SU-DHL-6 (cell line): Measurements from ENCODE around the gene IL27RA.

Source experiments
- H2AFZ ChIP-seq: fragments of 200-600 bp; sonication (generic); 2 replicates; pipeline ENCODE4 v1.6.1; 2014; ENCODE audit warnings: low read depth, mild to moderate bottlenecking, moderate library complexity, mixed read lengths, antibody characterized with exemption, low read length; ENCODE audit not compliant: severe bottlenecking
- H3F3A ChIP-seq: fragments of 200-600 bp; shearing (Covaris generic); 2 replicates; pipeline ENCODE4 v1.6.0; 2016; ENCODE audit warnings: antibody characterized with exemption, mild to moderate bottlenecking; ENCODE audit not compliant: insufficient read depth
- H3K27ac ChIP-seq: fragments of 200-600 bp; sonication (generic); 2 replicates; pipeline ENCODE4 v1.5.1; 2016; ENCODE audit warnings: low read depth, mild to moderate bottlenecking, low read length, moderate library complexity, mixed read lengths
- H3K27me3 ChIP-seq: fragments of 200-600 bp; sonication (generic), shearing (Covaris generic); 2 replicates; pipeline ENCODE4 v1.6.0; 2014; ENCODE audit warnings: mild to moderate bottlenecking, low read length
- H3K36me3 ChIP-seq: fragments of 200-600 bp; sonication (generic); 2 replicates; pipeline ENCODE4 v1.6.1; 2014; ENCODE audit warnings: mild to moderate bottlenecking, low read length, mixed read lengths
- H3K4me2 ChIP-seq: fragments of 300-600, 200-600 bp; shearing (Covaris generic), sonication (generic); 2 replicates; pipeline ENCODE4 v1.6.0; 2014; ENCODE audit warnings: low read length, low read depth, mild to moderate bottlenecking; ENCODE audit not compliant: poor library complexity, severe bottlenecking
- H3K4me3 ChIP-seq: fragments of 200-600 bp; sonication (generic); 2 replicates; pipeline ENCODE4 v1.5.1; 2014; ENCODE audit warnings: antibody characterized with exemption, low read length, mild to moderate bottlenecking, mixed read lengths; ENCODE audit not compliant: insufficient read depth, poor library complexity, severe bottlenecking
- H3K79me2 ChIP-seq: fragments of 200-600 bp; sonication (generic); 2 replicates; pipeline ENCODE4 v1.6.1; 2014; ENCODE audit warnings: mild to moderate bottlenecking, low read length, moderate library complexity; ENCODE audit not compliant: insufficient read depth
- H3K9ac ChIP-seq: fragments of 200-600 bp; sonication (generic); 2 replicates; pipeline ENCODE4 v1.7.0; 2014; ENCODE audit warnings: mild to moderate bottlenecking, low read length
- H3K9me2 ChIP-seq: fragments of 200-600 bp; sonication (generic); replicated peaks from 2 replicates; pipeline ENCODE4 v1.6.1; 2014; ENCODE audit warnings: low read length; ENCODE audit not compliant: insufficient read depth
- H3K9me3 ChIP-seq: fragments of 200-600 bp; sonication (generic); 2 replicates; pipeline ENCODE4 v1.6.1; 2014; ENCODE audit warnings: low read length, mixed read lengths; ENCODE audit not compliant: insufficient read depth
- H4K20me1 ChIP-seq: fragments of 200-600 bp; sonication (generic); 2 replicates; pipeline ENCODE4 v1.6.1; 2014; ENCODE audit warnings: low read depth, mild to moderate bottlenecking, antibody characterized with exemption, low read length, moderate library complexity, mixed read lengths
- CTCF ChIP-seq: fragments of 200-600 bp; sonication (generic); IDR thresholded peaks from one replicate; pipeline ENCODE4 v1.5.1; 2017; ENCODE audit warnings: antibody characterized with exemption, mild to moderate bottlenecking, low read length, moderate library complexity; ENCODE audit not compliant: insufficient read depth, poor library complexity, severe bottlenecking
- EZH2phosphoT487 ChIP-seq: fragments of 200-600 bp; sonication (generic), shearing (Covaris generic); conservative IDR thresholded peaks from 2 replicates; pipeline ENCODE4 v1.6.1; 2018; ENCODE audit warnings: mild to moderate bottlenecking, antibody characterized with exemption, low read length, moderate library complexity, mixed read lengths

Gene IL27RA

GRCh38 chr19:14054721-14055120, 23.2 kb downstream of the IL27RA start:
- Histone ChIP-seq H3K36me3 (no peaks in the 10 kb centered on the region), H3K79me2 (no peaks in the 10 kb centered on the region), H3K27me3 (no peaks in the 10 kb centered on the region), H4K20me1 (no peaks in the 10 kb centered on the region), H3K9me3 (no peaks in the 10 kb centered on the region), H3K27ac (no peak overlapping the region), H3K4me3 (no peak overlapping the region), H3K9ac (no peak overlapping the region), H3F3A (no peaks in the 10 kb centered on the region), H3K9me2 (no peaks in the 10 kb centered on the region), H2AFZ (no peak overlapping the region), H3K4me2 (no peak overlapping the region)
- TF ChIP-seq CTCF (no peak), EZH2phosphoT487 (no peak)

GRCh38 chr19:14055396-14055795, 23.8 kb downstream of the IL27RA start:
- H3K36me3 ChIP-seq, result no peaks in the 10 kb centered on the region
- no peaks in the 10 kb centered on the region for H3K9me3 ChIP-seq
- H3K79me2 ChIP-seq, result no peaks in the 10 kb centered on the region
- H2AFZ ChIP-seq, result no peak overlapping the region
- no peaks in the 10 kb centered on the region for H3K27me3 ChIP-seq
- H3F3A ChIP-seq, result no peaks in the 10 kb centered on the region
- H3K9ac ChIP-seq, result no peak overlapping the region
- no peak overlapping the region for H3K27ac ChIP-seq
- no peaks in the 10 kb centered on the region for H4K20me1 ChIP-seq
- H3K4me2 ChIP-seq, result no peak overlapping the region
- TF ChIP-seq CTCF, result no peak
- TF ChIP-seq EZH2phosphoT487, result no peak
- H3K4me3 ChIP-seq, result no peak overlapping the region
- no peaks in the 10 kb centered on the region for H3K9me2 ChIP-seq

DNA sequence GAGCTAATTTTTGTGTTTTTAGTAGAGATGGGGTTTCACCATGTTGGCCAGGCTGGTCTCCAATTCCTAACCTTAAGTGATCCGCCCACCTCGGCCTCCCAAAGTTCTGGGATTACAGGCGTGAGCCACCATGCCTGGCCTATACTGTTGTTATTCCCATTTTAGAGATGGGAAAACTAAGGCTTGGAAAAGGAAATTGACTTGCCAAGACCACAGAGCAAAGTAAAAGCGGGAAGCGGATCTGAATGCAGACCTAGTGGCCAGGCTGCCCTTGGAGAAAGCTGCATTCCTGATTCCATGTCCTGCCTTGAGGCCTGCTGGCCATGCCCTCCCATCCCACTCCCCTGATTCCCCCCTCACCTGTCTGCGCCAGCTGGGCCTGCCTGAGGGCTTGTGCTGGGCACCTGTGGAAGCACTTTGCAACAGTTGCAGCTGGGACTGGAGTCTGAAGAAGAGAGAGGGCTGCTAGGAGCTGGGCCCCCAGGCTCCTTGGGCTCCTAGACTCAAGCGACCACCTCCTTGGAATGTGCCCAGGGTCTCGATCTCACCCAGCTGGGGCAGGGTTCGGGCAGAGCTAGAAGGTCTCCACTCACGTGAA, 24.6 kb downstream of the IL27RA start:
- no peak overlapping the region for H3K4me3 ChIP-seq
- H3K9ac ChIP-seq, result no peak overlapping the region
- H3K27me3 ChIP-seq, result 0 out of 2 replicates have a peak, but pooled peaks cover under 1% of the 10 kb centered on the region
- H3K79me2 ChIP-seq, result no peaks in the 10 kb centered on the region
- H3K9me3 ChIP-seq, result no peaks in the 10 kb centered on the region
- no peaks in the 10 kb centered on the region for H3F3A ChIP-seq
- no peak overlapping the region for H3K4me2 ChIP-seq
- no peak overlapping the region for H2AFZ ChIP-seq
- H3K9me2 ChIP-seq, result no peaks in the 10 kb centered on the region
- no peaks in the 10 kb centered on the region for H4K20me1 ChIP-seq
- no peaks in the 10 kb centered on the region for H3K36me3 ChIP-seq
- TF ChIP-seq EZH2phosphoT487 (no peak), CTCF (no peak)
- no peak overlapping the region for H3K27ac ChIP-seq
